Natural killer cell (primary cell): ENCODE data around the gene CACNA1S. TPM values are rescaled to one million over a fixed set of nuclear protein-coding genes. Genes with fewer than 3 reads are reported as not detected.

Experiments
- ATAC-seq, 3 donors: fragments of 150-1000 bp in 2 of 3; fragments of 200-7000 bp in 1 of 3; cut with Tn5 transposase; 1 replicate in 1 of 3; 2 replicates in 2 of 3; pipeline ENCODE4 v1.10.0; 2021; ENCODE audit warnings: mild to moderate bottlenecking in 2 of 3, moderate library complexity in 2 of 3
- DNase-seq, 2 donors: peaks; one replicate each; pipeline versions ENCODE4 v3.0.0 to v3.0.0-alpha.2; 2013 to 2021; ENCODE audit warnings: mixed read lengths in 1 of 2
- H3K27ac ChIP-seq: one replicate; pipeline ENCODE4 v1.5.1; 2013; ENCODE audit warnings: mild to moderate bottlenecking, low read length
- H3K27me3 ChIP-seq: one replicate; pipeline ENCODE4 v1.6.1; 2013; ENCODE audit warnings: low read length; ENCODE audit not compliant: control insufficient read depth, insufficient read depth
- H3K36me3 ChIP-seq: one replicate; pipeline ENCODE4 v1.6.1; 2013; ENCODE audit warnings: low read length; ENCODE audit not compliant: control insufficient read depth, insufficient read depth
- H3K4me1 ChIP-seq: one replicate; pipeline ENCODE4 v1.6.1; 2013; ENCODE audit warnings: low read length; ENCODE audit not compliant: control insufficient read depth, insufficient read depth
- H3K4me3 ChIP-seq: one replicate; pipeline ENCODE4 v1.5.1; 2013; ENCODE audit warnings: low read length
- H3K9me3 ChIP-seq: one replicate; pipeline ENCODE4 v1.6.1; 2013; ENCODE audit warnings: low read length; ENCODE audit not compliant: control insufficient read depth, insufficient read depth
- H3K27ac Mint-ChIP-seq, 2 donors: one replicate each; pipeline ENCODE4 v1.8.0; 2022; ENCODE audit warnings: mild to moderate bottlenecking in 2 of 2, mixed read lengths in 2 of 2, moderate library complexity in 1 of 2
- H3K27me3 Mint-ChIP-seq, 2 donors: one replicate each; pipeline ENCODE4 v1.8.0; 2022; ENCODE audit warnings: low read depth in 2 of 2, mixed read lengths in 2 of 2
- H3K36me3 Mint-ChIP-seq: one replicate; pipeline ENCODE4 v1.8.0; 2022; ENCODE audit warnings: mixed read lengths
- H3K4me1 Mint-ChIP-seq, 2 donors: one replicate each; pipeline ENCODE4 v1.8.0; 2022; ENCODE audit warnings: mixed read lengths in 2 of 2
- H3K4me3 Mint-ChIP-seq: one replicate; pipeline ENCODE4 v1.8.0; 2022; ENCODE audit warnings: mild to moderate bottlenecking, moderate library complexity, mixed read lengths
- H3K9me3 Mint-ChIP-seq, 2 donors: one replicate each; pipeline ENCODE4 v1.8.0; 2022; ENCODE audit warnings: mixed read lengths in 2 of 2
- CTCF ChIP-seq: fragments of 200-600 bp; IDR thresholded peaks from one replicate; pipeline ENCODE4 v1.8.0; 2022; ENCODE audit warnings: antibody characterized with exemption
- WGBS: methylation state at CpG from one replicate; pipeline ENCODE4 v1.1.7; 2013; ENCODE audit warnings: missing lambda C conversion rate; ENCODE audit not compliant: insufficient coverage; 5-methylcytosine and 5-hydroxymethylcytosine counted together
- intact Hi-C: fragments of 100-400 bp; cut with micrococcal nuclease; formaldehyde crosslinking; loops from one replicate; pipeline ENCODE4 v1.14.2; 2022
- total RNA-seq, 4 donors: library from RNA; stranded (reverse); fragments of 120-200 nt in 1 of 4; gene quantifications; one replicate each; pipeline versions ENCODE4 v1.2.3 to v1.2.4, GENCODE V29; 2013 to 2022

Gene CACNA1S
- total RNA-seq, 3 donors from 2014 or later (not counting 1 experiment from before 2014, with no cell fraction given) = not detected

- DNase-seq (no peak), ATAC-seq (no peak)
- no peak for TF ChIP-seq CTCF
- peaks cover 57 to 71% of the 10 kb centered on the region in 2 donors for H3K4me1 Mint-ChIP-seq
- H3K27ac Mint-ChIP-seq = peak overlapping the region; percentile 98 to 99
- no peaks in the 10 kb centered on the region for H3K9me3 ChIP-seq
- H3K36me3 Mint-ChIP-seq = no peaks in the 10 kb centered on the region
- no peaks in the 10 kb centered on the region for H3K27me3 Mint-ChIP-seq
- intact Hi-C loops = loop anchor here (5.0 kb wide), 1 partner anchor 135 kb away; no protein-coding TSS in a partner anchor
- H3K4me1 ChIP-seq = peaks cover 80% of the 10 kb centered on the region
- 15% methylated on average over 2 of the region's 2 CpGs for WGBS
- H3K36me3 ChIP-seq = no peaks in the 10 kb centered on the region
- peak overlapping the region; percentile 68 for H3K4me3 ChIP-seq
- peak overlapping the region; percentile 80 for H3K27ac ChIP-seq
- H3K9me3 Mint-ChIP-seq = no peaks in the 10 kb centered on the region
- peak overlapping the region; percentile 98 for H3K4me3 Mint-ChIP-seq
- no peaks in the 10 kb centered on the region for H3K27me3 ChIP-seq
Measured at GRCh38 chr1:201022493-201022819, 89.8 kb downstream of the CACNA1S start.

GRCh38 chr1:201021630-201022492 lies 90.4 kb downstream of the CACNA1S start:
- Histone ChIP-seq H3K36me3 (no peaks in the 10 kb centered on the region), H3K27me3 (no peaks in the 10 kb centered on the region), H3K9me3 (no peaks in the 10 kb centered on the region), H3K27ac (peak overlapping the region; percentile 80), H3K4me3 (peak overlapping the region; percentile 68), H3K4me1 (peaks cover 85% of the 10 kb centered on the region)
- Mint-ChIP-seq H3K4me1 (peaks cover 58 to 74% of the 10 kb centered on the region in 2 donors), H3K27ac (peak overlapping the region; percentile 98 to 99), H3K36me3 (no peaks in the 10 kb centered on the region), H3K27me3 (no peaks in the 10 kb centered on the region), H3K4me3 (peak overlapping the region; percentile 98), H3K9me3 (no peaks in the 10 kb centered on the region)
- ATAC-seq (no peak), DNase-seq (peak in 1 of 2 donors; percentile 32)
- 40% methylated on average over 6 of the region's 7 CpGs for WGBS
- intact Hi-C loops = loop anchor here (5.0 kb wide), 1 partner anchor 135 kb away; no protein-coding TSS in a partner anchor
- TF ChIP-seq CTCF = no peak

- Histone ChIP-seq H3K9me3 (no peaks in the 10 kb centered on the region), H3K27ac (peak overlapping the region; percentile 80), H3K4me1 (peaks cover 86% of the 10 kb centered on the region), H3K36me3 (no peaks in the 10 kb centered on the region), H3K4me3 (peak overlapping the region; percentile 68), H3K27me3 (no peaks in the 10 kb centered on the region)
- Mint-ChIP-seq H3K4me1 (peaks cover 60 to 73% of the 10 kb centered on the region in 2 donors), H3K9me3 (no peaks in the 10 kb centered on the region), H3K4me3 (peak overlapping the region; percentile 98), H3K27ac (peak overlapping the region; percentile 98 to 99), H3K27me3 (no peaks in the 10 kb centered on the region), H3K36me3 (no peaks in the 10 kb centered on the region)
- TF ChIP-seq CTCF = peak; percentile 35
- intact Hi-C loops = loop anchor here (5.0 kb wide), 1 partner anchor 134 kb away; no protein-coding TSS in a partner anchor
- DNase-seq (peak in 1 of 2 donors; percentile 68), ATAC-seq (no peak)
- 49% methylated on average over 10 of the region's 11 CpGs for WGBS
Measured at GRCh38 chr1:201020721-201021629, 91.3 kb downstream of the CACNA1S start.
